IMR-90 (cell line): Measurements from ENCODE around the gene LRP11. TPM values are rescaled to one million over a fixed set of nuclear protein-coding genes. Genes with fewer than 3 reads are reported as not detected.

Experiments
- ATAC-seq: fragments of 200-7000 bp; cut with Tn5 transposase; 2 replicates; pipeline ENCODE4 v1.9.1; 2020; ENCODE audit warnings: low read depth, mild to moderate bottlenecking, moderate library complexity
- BruUV-seq: library from RNA; stranded (reverse); fragments of 400-500 nt; replicated peaks from 2 replicates; lab custom pipeline; 2021; lab: Mats Ljungman, UMichigan
- CTCF ChIA-PET: fragments of 300-600 bp; formaldehyde crosslinking; extraction: SDS; loops from one replicate; lab custom pipeline; 2021; ENCODE audit warnings: antibody characterized with exemption; lab: Yijun Ruan, JAX
- POLR2A ChIA-PET: fragments of 300-600 bp; sonication (Branson Sonifier 250); formaldehyde crosslinking; loops from one replicate; lab custom pipeline; 2022; ENCODE audit warnings: antibody characterized with exemption; ENCODE audit not compliant: unreplicated experiment; lab: Charles Lee
- DNase-seq: peaks from one replicate; pipeline ENCODE4 v3.0.0; 2013
- H2AFZ ChIP-seq: replicated peaks from 2 replicates; pipeline ENCODE3; 2013; ENCODE audit warnings: low read length, mild to moderate bottlenecking; ENCODE audit not compliant: poor library complexity
- H2AK5ac ChIP-seq: 2 replicates; pipeline ENCODE4 v1.6.1; 2013; ENCODE audit warnings: low read depth, low read length, inconsistent platforms
- H2AK9ac ChIP-seq: replicated peaks from 2 replicates; pipeline ENCODE3; 2013; ENCODE audit warnings: mild to moderate bottlenecking, low read depth, low read length, moderate library complexity; ENCODE audit not compliant: poor library complexity
- H2BK120ac ChIP-seq: 2 replicates; pipeline ENCODE4 v1.6.1; 2013; ENCODE audit warnings: low read depth, low read length, inconsistent platforms
- H2BK15ac ChIP-seq: 3 replicates; pipeline ENCODE4 v1.6.1; 2013; ENCODE audit warnings: low read depth, low read length, inconsistent platforms
- H2BK20ac ChIP-seq: 2 replicates; pipeline ENCODE4 v1.6.1; 2013; ENCODE audit warnings: low read depth, mild to moderate bottlenecking, inconsistent platforms, low read length, moderate library complexity
- H2BK5ac ChIP-seq: 2 replicates; pipeline ENCODE4 v1.6.1; 2013; ENCODE audit warnings: mild to moderate bottlenecking, low read depth, low read length, inconsistent platforms; ENCODE audit not compliant: poor library complexity, severe bottlenecking
- H3K14ac ChIP-seq: replicated peaks from 2 replicates; pipeline ENCODE4 v1.6.1; 2013; ENCODE audit warnings: low read depth, low read length, inconsistent platforms
- H3K18ac ChIP-seq: 2 replicates; pipeline ENCODE4 v1.6.1; 2013; ENCODE audit warnings: low read depth, low read length, control low read depth
- H3K23ac ChIP-seq: 2 replicates; pipeline ENCODE4 v1.6.1; 2013; ENCODE audit warnings: low read depth, low read length, inconsistent platforms
- H3K27ac ChIP-seq: 2 replicates; pipeline ENCODE4 v1.5.1; 2013; ENCODE audit warnings: mild to moderate bottlenecking, control low read depth, low read length; ENCODE audit not compliant: insufficient read depth
- H3K27me3 ChIP-seq: 2 replicates; pipeline ENCODE4 v1.6.1; 2013; ENCODE audit warnings: low read length; ENCODE audit not compliant: control insufficient read depth, insufficient read depth
- H3K36me3 ChIP-seq: 2 replicates; pipeline ENCODE4 v1.6.1; 2013; ENCODE audit warnings: low read length, mixed read lengths; ENCODE audit not compliant: control insufficient read depth, insufficient read depth
- H3K4ac ChIP-seq: 2 replicates; pipeline ENCODE4 v1.6.1; 2013; ENCODE audit warnings: low read depth, low read length, inconsistent platforms
- H3K4me1 ChIP-seq: 2 replicates; pipeline ENCODE4 v1.6.1; 2013; ENCODE audit warnings: low read length, mixed read lengths; ENCODE audit not compliant: control insufficient read depth, insufficient read depth
- H3K4me2 ChIP-seq: 2 replicates; pipeline ENCODE4 v1.6.1; 2013; ENCODE audit warnings: low read depth, mild to moderate bottlenecking, control low read depth, low read length, moderate library complexity
- H3K4me3 ChIP-seq: 2 replicates; pipeline ENCODE4 v1.5.1; 2013; ENCODE audit warnings: low read depth, mild to moderate bottlenecking, control low read depth, low read length, moderate library complexity; ENCODE audit not compliant: insufficient read depth
- H3K56ac ChIP-seq: 2 replicates; pipeline ENCODE4 v1.6.1; 2013; ENCODE audit warnings: low read length, inconsistent platforms; ENCODE audit not compliant: insufficient read depth; ENCODE audit errors: extremely low read depth
- H3K79me1 ChIP-seq, 2 experiments: 2 replicates each; pipeline ENCODE4 v1.6.1; 2013; ENCODE audit warnings: low read length in 2 of 2, inconsistent platforms in 1 of 2, low read depth in 1 of 2
- H3K9ac ChIP-seq: 2 replicates; pipeline ENCODE4 v1.6.1; 2013; ENCODE audit warnings: low read depth, low read length, control low read depth
- H3K9me1 ChIP-seq: 2 replicates; pipeline ENCODE4 v1.6.1; 2013; ENCODE audit warnings: low read length, inconsistent platforms; ENCODE audit not compliant: insufficient read depth
- H3K9me3 ChIP-seq: 2 replicates; pipeline ENCODE4 v1.6.1; 2013; ENCODE audit warnings: low read length; ENCODE audit not compliant: control insufficient read depth, insufficient read depth
- H4K20me1 ChIP-seq: 2 replicates; pipeline ENCODE4 v1.6.1; 2013; ENCODE audit warnings: low read length, inconsistent platforms; ENCODE audit not compliant: insufficient read depth
- H4K5ac ChIP-seq: 2 replicates; pipeline ENCODE4 v1.6.1; 2013; ENCODE audit warnings: mild to moderate bottlenecking, low read depth, low read length, control low read depth
- H4K8ac ChIP-seq, 2 experiments: 2 replicates each; pipeline ENCODE4 v1.6.1; 2013; ENCODE audit warnings: low read depth in 2 of 2, low read length in 2 of 2, control low read depth in 1 of 2, inconsistent platforms in 1 of 2
- H4K91ac ChIP-seq: 2 replicates; pipeline ENCODE4 v1.6.1; 2013; ENCODE audit warnings: low read depth, low read length, inconsistent platforms; ENCODE audit not compliant: insufficient read depth
- CHD1 ChIP-seq: IDR thresholded peaks from 2 replicates; pipeline ENCODE4 v1.6.1; 2012; ENCODE audit warnings: low read depth, low read length, improper control_type of control experiment
- MAFK ChIP-seq: IDR thresholded peaks from 2 replicates; pipeline ENCODE4 v1.6.1; 2012; ENCODE audit warnings: low read depth, low read length, improper control_type of control experiment
- MXI1 ChIP-seq: IDR thresholded peaks from 2 replicates; pipeline ENCODE4 v1.6.1; 2012; ENCODE audit warnings: low read depth, mild to moderate bottlenecking, low read length, moderate library complexity, borderline replicate concordance
- WGBS, 2 experiments: methylation state at CpG; one replicate each; pipeline versions ENCODE4 v1.1.5 to v1.1.7; 2013; ENCODE audit warnings: missing lambda C conversion rate in 2 of 2; ENCODE audit not compliant: insufficient read length in 1 of 2; ENCODE audit errors: extremely low coverage in 2 of 2; 5-methylcytosine and 5-hydroxymethylcytosine counted together
- dilution Hi-C: fragments of 300-500 bp; cut with HindIII; formaldehyde crosslinking; loops from one replicate; pipeline ENCODE4 v1.14.3; 2018; ENCODE audit warnings: low sequenced_read_pairs; ENCODE audit not compliant: unreplicated experiment
- in situ Hi-C: fragments of 300-500 bp; cut with MboI; formaldehyde crosslinking; loops from 3 replicates; pipeline ENCODE4 v1.14.3; 2019; ENCODE audit warnings: low sequenced_read_pairs, inconsistent platforms, mixed read lengths
- intact Hi-C: fragments of 100-400 bp; cut with micrococcal nuclease; formaldehyde crosslinking; loops from 2 replicates; pipeline ENCODE4 v1.10.0; 2022
- polyA plus RNA-seq, 3 experiments: library from polyadenylated mRNA; depleted of rRNA; stranded (reverse); fragments of >200 nt; gene quantifications; 2 replicates each; pipeline ENCODE4 v1.2.3, GENCODE V29; 2012; ENCODE audit warnings: low replicate concordance in 1 of 3
- total RNA-seq: library from RNA; depleted of rRNA; stranded (reverse); fragments of >200 nt; gene quantifications from 2 replicates; pipeline ENCODE4 v1.2.3, GENCODE V29; 2012

The LRP11 gene
- total and polyA plus RNA-seq, 2 of the 4 experiments (the other 2 are of a cell fraction): 48.8 to 63.8 TPM

DNA sequence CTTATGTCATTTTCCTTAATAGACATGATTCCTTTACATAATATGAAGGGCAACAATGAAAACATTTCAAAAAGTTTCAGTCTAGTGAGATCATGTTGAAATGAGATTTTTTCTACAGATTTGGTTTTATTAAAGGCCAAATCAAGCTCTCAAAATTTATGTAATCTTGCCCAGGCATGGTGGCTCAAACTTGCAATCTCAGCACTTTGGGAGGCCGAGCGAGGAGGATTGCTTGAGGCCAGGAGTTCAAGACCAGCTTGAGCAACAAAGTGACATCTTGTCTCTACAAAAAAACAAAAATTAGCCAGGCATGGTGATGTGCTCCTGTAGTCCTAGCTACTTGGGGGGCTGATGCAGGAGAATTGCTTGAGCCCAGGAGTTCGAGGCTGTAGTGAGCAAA, 50.8 kb downstream of the LRP11 start:
- no peak overlapping the region for H4K91ac ChIP-seq
- H3K4me1 ChIP-seq: no peaks in the 10 kb centered on the region
- H3K4me2 ChIP-seq: no peak overlapping the region
- no peaks in the 10 kb centered on the region for H3K9me3 ChIP-seq
- H4K8ac ChIP-seq: no peak overlapping the region
- ChIA-PET POLR2A (interaction anchor here (0.6 kb wide), 1 partner anchor 28 kb away, joined by 8 read pairs; no protein-coding TSS in a partner anchor), CTCF (no interaction called here)
- H3K4ac ChIP-seq: no peak overlapping the region
- no peak overlapping the region for H3K14ac ChIP-seq
- no peak overlapping the region for H2BK120ac ChIP-seq
- H2AK9ac ChIP-seq: no peak overlapping the region
- H2AK5ac ChIP-seq: no peak overlapping the region
- no CpG with 5 or more reads among the region's 3 CpGs for WGBS, 2 experiments
- in situ Hi-C loops (no loop called here), intact Hi-C loops (no loop called here), dilution Hi-C loops (no loop called here)
- no peak for DNase-seq
- H3K36me3 ChIP-seq: peaks cover 6% of the 10 kb centered on the region
- no peak overlapping the region for H3K56ac ChIP-seq
- H3K9me1 ChIP-seq: peaks cover 2% of the 10 kb centered on the region; the same call in 1 of the 2 replicates
- H2AFZ ChIP-seq: no peak overlapping the region
- no peak overlapping the region for H2BK20ac ChIP-seq
- no peak for ATAC-seq
- no peak overlapping the region for H3K4me3 ChIP-seq
- no peak overlapping the region for H3K18ac ChIP-seq
- no peak overlapping the region for H2BK5ac ChIP-seq
- H3K23ac ChIP-seq: no peak overlapping the region
- no peaks in the 10 kb centered on the region for H4K20me1 ChIP-seq
- no peak overlapping the region for H2BK15ac ChIP-seq
- no peak overlapping the region for H3K27ac ChIP-seq
- no peak overlapping the region for H4K5ac ChIP-seq
- H3K9ac ChIP-seq: no peak overlapping the region
- no TSS peak for BruUV-seq
- H3K79me1 ChIP-seq: no peaks in the 10 kb centered on the region; a peak in 1 of 4 replicates
- no peaks in the 10 kb centered on the region for H3K27me3 ChIP-seq
- TF ChIP-seq CHD1: no peak
- TF ChIP-seq MAFK: peak; percentile 76
- TF ChIP-seq MXI1: no peak
